Esophagus (tissue), 2 donors: Measurements from ENCODE around the gene C12orf60. TPM values are rescaled to one million over a fixed set of nuclear protein-coding genes. Genes with fewer than 3 reads are reported as not detected.
A peak's percentile ranks its signal among the peaks of the same experiment; 100 is the strongest.
"Not testable (repeated sequence)": the region's sequence is repeated elsewhere in the genome, so short reads cannot be mapped to it uniquely, and the experiment has no call there.

Experiments used
- H3K27ac ChIP-seq, 2 donors: one replicate each; pipeline ENCODE4 v1.5.1; 2013; ENCODE audit warnings: low read depth in 2 of 2, mild to moderate bottlenecking in 2 of 2, inconsistent platforms in 1 of 2, low read length in 1 of 2, moderate library complexity in 1 of 2
- H3K27me3 ChIP-seq, 2 donors: one replicate each; pipeline ENCODE4 v1.6.1; 2013; ENCODE audit warnings: low read length in 2 of 2, control low read depth in 1 of 2, mild to moderate bottlenecking in 1 of 2; ENCODE audit not compliant: insufficient read depth in 2 of 2, control insufficient read depth in 1 of 2
- H3K36me3 ChIP-seq, 2 donors: one replicate each; pipeline ENCODE4 v1.6.1; 2013; ENCODE audit warnings: low read length in 1 of 2; ENCODE audit not compliant: control insufficient read depth in 2 of 2, insufficient read depth in 2 of 2
- H3K4me1 ChIP-seq, 2 donors: one replicate each; pipeline ENCODE4 v1.6.1; 2013; ENCODE audit warnings: low read length in 1 of 2; ENCODE audit not compliant: control insufficient read depth in 2 of 2, insufficient read depth in 2 of 2
- H3K4me3 ChIP-seq, 2 donors: one replicate each; pipeline ENCODE4 v1.5.1; 2013; ENCODE audit warnings: low read length in 2 of 2, mild to moderate bottlenecking in 2 of 2, low read depth in 1 of 2, moderate library complexity in 1 of 2
- H3K9me3 ChIP-seq, 2 donors: one replicate each; pipeline ENCODE4 v1.6.1; 2013; ENCODE audit warnings: mild to moderate bottlenecking in 2 of 2, low read depth in 1 of 2, low read length in 1 of 2, moderate library complexity in 1 of 2; ENCODE audit not compliant: control insufficient read depth in 2 of 2, insufficient read depth in 1 of 2
- WGBS, 2 donors: extraction: QIAGEN DNeasy Blood & Tissue Kit; methylation state at CpG; one replicate each; pipeline ENCODE4 v1.1.7; 2013; 5-methylcytosine and 5-hydroxymethylcytosine counted together
- polyA plus RNA-seq, 2 donors: library from polyadenylated mRNA; stranded (reverse); fragments of 200-250 nt; gene quantifications; one replicate each; pipeline ENCODE4 v1.2.3, GENCODE V29; 2013
- donor health status: healthy with polysubstance abuse.
- donor health status: Bipolar disorder and iron deficiency.

The C12orf60 gene, protein sequence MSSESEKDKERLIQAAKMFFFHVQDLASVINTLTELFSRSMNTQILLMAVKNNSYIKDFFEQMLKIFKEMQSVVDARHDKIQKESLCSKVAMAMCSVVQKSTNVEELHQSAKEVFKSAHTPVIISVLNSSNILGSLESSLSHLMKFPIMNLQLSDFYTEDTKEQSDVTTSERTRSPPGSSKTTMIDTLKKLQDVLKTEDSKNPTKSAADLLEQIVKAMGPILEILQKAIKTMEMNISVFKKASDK
- polyA plus RNA-seq: under 1 TPM; 0.33 to 0.65 TPM

DNA sequence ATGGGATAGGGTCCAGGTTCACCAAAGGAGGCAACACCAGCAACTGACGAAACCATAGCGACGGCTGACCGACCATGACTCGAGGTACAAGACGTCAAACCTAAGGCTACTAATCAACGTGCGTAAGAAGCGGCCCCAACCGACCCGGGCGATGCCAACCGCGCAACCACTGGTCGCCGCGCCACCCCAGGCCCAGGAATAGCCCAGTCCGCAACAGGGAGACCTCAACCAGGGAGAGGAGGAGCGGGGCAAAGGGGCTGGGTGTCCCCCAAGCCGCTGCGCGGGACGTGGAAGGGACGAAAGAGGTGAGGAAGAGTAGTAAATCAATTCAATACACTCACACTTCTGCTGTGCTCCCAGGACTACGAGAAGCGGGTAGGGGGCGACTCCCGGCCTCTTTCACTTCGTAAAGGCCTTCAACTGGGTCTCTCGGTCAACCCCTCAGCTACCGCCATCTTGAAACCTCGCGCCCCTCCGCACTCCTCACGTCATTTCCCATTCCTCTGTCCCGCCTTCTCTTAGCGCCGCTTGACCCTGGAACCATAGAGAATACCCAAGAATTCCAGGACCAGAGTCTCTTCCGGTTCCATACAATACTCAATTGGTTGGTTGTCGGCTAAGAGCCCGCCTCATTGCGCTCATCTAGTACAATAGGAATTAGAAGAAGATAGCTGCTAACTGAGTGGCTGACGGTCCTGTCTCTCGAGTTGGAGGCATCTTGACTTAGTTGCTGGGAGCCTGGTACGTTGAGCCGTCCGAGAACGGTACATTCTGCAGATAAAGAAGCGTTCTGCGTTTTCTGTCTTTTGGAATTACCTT lies at the start of gene C12orf60, which contains the start of gene WBP11:
TSS of gene C12orf60 (plus strand) at position 660 of the 819 bp plus-strand sequence. CDS start 19,266 bp downstream, outside the sequence.
TSS of gene WBP11 (minus strand) at position 468 of the 819 bp plus-strand sequence. CDS start 2,095 bp downstream, outside the sequence.
- H3K4me3 ChIP-seq: peak within 1 kb of the TSS; percentile 82 to 100
- WGBS, 2 donors: 0% methylated on average over 46 to 50 of the region's 50 CpGs
- H3K27me3 ChIP-seq: no peaks in the 10 kb centered on the region

DNA sequence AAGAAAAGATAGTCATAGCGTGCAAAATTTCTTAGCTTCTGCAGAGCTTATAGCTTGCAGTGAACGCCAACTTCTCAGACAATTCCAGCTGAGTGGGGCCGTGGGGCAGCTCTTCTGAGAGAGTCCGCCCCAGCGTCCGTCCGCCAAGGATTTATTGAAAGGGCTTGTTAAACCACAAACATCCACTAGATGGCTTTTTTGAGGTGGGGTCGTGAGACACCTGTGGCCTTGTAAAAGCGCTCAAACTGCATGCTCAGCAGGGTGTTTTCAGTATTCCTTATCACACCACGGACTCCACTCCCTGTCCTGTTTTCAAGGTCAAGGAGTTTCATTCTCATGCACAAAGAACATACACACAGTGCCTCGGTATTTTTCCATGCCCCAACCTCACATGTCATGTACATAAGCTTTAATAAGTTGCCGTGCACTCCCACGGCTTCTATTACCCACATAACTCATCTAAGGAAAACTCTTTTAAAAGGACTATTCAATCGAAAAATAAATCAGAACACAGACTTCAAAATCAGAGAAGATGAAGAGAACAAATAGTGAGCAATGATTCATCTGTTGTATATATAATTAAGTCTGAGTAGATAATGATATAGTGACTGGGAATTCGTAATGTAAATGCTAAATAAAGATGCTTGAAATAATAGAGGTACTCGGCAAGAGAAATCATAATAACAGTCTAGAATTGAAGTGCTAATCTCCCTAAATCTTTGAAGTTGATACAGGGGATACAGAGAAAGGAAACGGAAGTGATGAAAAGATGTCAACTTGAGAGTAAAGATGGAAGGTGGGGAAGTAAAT lies 46.9 kb upstream of the C12orf60 start:
- H3K27ac ChIP-seq: no peak overlapping the region
- H3K9me3 ChIP-seq: no peaks in the 10 kb centered on the region
- H3K4me1 ChIP-seq: peaks cover 0 to 2% of the 10 kb centered on the region in 2 donors
- WGBS, 2 donors: 53 to 57% methylated on average over 17 of the region's 17 CpGs
- no peaks in the 10 kb centered on the region for H3K36me3 ChIP-seq
- H3K4me3 ChIP-seq: no peak overlapping the region
- H3K27me3 ChIP-seq: no peaks in the 10 kb centered on the region

More for the DNA sequence above, at the start of gene C12orf60, which contains the start of gene WBP11:
- no peaks in the 10 kb centered on the region for H3K9me3 ChIP-seq
- H3K36me3 ChIP-seq: peaks cover 2 to 4% of the 10 kb centered on the region in 2 donors
- peak within 1 kb of the TSS; percentile 74 to 97 for H3K27ac ChIP-seq
- H3K4me1 ChIP-seq: no peaks in the 10 kb centered on the region

DNA sequence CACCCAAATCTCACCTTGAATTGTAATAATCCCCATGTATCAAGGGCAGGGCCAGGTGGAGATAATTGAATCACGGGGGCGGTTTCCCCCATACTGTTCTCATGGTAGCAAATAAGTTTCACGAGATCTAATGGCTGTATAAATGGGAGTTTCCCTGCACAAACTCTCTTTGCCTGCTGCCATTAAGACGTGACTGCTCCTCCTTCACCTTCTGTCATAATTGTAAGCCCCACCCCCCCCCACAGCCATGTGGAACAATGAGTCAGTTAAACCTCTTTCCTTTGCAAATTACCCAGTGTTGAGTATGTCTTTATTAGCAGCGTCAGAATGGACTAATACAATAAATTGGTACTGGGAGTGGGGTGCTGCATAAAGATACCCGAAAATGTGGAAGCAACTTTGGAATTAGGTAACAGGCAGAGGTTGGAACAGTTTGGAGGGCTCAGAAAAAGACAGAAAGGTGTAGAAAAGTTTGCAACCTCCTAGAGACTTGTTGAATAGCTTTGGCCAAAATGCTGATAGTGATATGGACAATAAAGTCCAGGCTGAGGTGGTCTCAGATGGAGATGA lies 43.7 kb upstream of the C12orf60 start:
- not testable (repeated sequence) for H3K27me3 ChIP-seq, H3K4me1 ChIP-seq, H3K4me3 ChIP-seq, H3K27ac ChIP-seq, H3K9me3 ChIP-seq, H3K36me3 ChIP-seq
- 85 to 91% methylated on average over 6 of the region's 6 CpGs for WGBS, 2 donors

DNA sequence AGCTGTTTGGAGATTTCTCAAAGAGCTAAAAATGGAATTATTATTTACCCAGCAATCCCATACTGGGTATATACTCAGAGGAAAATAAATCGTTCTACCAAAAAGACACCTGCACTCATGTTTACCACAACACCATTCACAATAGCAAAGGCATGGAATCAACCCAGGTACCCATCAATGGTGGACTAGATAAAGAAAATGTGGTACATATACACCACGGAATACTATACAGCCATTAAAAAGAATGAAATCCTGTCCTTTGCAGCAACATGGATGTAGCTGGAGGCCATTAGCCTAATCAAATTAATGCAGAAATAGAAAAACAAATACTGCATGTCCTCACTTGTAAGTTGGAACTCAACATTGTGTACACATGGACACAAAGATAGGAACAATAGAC lies 38.1 kb upstream of the C12orf60 start:
- no peaks in the 10 kb centered on the region for H3K36me3 ChIP-seq
- H3K4me3 ChIP-seq: no peak overlapping the region
- no peak overlapping the region for H3K27ac ChIP-seq
- WGBS, 2 donors: 93 to 95% methylated on average over 2 of the region's 2 CpGs
- H3K27me3 ChIP-seq: no peaks in the 10 kb centered on the region
- H3K4me1 ChIP-seq: peaks cover 0 to 2% of the 10 kb centered on the region in 2 donors
- no peaks in the 10 kb centered on the region for H3K9me3 ChIP-seq

DNA sequence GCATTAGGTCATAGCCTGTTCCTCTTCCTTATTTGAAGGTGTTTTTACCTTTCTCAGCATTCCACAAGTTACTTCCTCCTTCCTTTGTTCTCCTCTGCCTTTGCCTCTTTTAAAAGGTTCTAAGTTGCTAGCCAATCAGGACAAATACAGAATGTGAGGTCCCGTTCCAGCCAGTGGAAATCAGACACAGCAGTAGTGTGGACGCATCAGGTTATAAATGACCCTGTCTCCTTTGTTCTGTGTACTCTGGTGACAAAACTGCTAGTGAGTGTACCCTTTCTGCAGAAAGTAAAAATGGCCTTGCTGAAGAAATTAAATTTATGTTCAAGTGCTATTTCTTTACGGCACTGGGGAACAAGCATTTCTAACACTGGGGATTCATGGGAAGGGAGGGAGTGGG lies 37.5 kb upstream of the C12orf60 start:
- H3K27ac ChIP-seq: not testable (repeated sequence)

DNA sequence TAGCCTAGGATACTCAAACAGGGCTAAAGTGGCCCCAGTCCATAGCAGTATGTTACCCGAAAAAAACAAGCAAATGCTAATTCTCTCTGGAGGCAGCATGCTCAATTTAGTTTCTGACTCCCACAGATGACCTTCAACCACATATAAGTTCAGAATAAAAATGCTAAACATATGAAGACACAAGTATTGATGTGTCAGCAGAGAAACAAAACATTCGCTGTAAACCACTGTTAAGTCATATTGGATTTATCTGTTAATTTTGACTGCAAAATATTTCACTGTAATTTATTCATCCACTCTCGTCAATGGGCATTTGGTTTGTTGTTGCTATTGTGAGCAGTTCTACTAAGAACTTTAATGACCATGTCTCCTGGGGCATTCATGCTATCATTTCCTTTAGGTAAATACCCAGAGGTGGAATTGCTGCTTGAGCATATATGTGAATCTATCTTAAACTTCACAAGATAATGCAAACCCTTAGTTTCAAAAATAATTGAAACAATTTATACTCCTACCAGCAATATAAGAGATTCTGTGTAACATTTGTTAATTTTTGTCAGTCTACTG lies 36.7 kb upstream of the C12orf60 start:
- Histone ChIP-seq H3K9me3 (no peaks in the 10 kb centered on the region), H3K36me3 (no peaks in the 10 kb centered on the region), H3K27me3 (no peaks in the 10 kb centered on the region), H3K27ac (no peak overlapping the region), H3K4me3 (no peak overlapping the region), H3K4me1 (no peaks in the 10 kb centered on the region)
- WGBS, 2 donors: 88 to 95% methylated on average over 3 of the region's 3 CpGs

More for the DNA sequence above, 37.5 kb upstream of the C12orf60 start:
- not testable (repeated sequence) for H3K27me3 ChIP-seq, H3K36me3 ChIP-seq, H3K4me3 ChIP-seq, H3K4me1 ChIP-seq, H3K9me3 ChIP-seq
- 89% methylated on average over 3 of the region's 3 CpGs for WGBS, 2 donors

DNA sequence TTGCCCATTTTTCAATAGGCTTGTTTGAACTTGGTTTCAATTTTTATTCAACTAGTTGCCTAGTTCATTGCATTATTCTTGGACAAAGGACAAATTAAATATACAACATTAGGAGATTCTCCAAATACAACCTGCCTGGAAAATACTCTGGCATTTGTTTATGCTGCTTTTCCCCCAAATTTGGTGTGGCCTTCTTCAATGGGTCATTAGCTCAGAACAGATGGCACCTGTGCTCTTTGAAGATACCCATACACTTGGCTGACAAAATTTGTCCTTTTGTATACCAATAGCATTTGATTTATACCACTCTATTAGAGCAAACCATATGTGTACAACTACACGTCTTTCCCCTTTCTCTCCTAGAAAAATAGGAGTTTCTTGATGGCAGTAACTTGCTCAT lies 35.9 kb upstream of the C12orf60 start:
- WGBS, 2 donors: 69 to 70% methylated on average over 1 of the region's 1 CpG

DNA sequence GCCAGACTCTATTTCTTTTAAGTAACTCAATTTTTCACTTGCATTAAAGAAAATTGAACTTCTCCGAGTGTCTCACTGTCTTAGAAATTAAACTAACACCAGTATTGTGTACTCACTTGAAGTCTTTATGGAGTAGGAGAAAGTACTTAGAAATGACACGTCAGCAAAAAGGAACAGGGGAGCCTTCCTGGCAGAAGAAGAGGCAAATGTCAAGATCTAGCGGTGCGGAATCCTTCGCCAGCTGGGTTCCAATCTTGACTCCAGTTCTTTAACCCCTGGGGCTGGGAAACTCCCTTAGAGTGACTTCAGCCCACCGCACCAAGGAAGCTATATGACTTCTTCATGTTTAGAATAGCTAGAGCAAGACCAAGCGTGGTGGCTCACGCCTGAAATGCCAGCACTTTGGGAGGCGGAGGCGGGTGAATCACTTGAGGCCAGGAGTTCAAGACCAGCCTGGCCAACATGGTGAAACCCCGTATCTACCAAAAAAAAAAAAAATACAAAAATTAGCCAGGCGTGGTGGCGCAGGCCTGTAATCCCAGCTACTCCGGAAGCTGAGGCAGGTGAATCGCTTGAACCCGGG lies 34.6 kb upstream of the C12orf60 start:
- H3K9me3 ChIP-seq: no peaks in the 10 kb centered on the region
- WGBS, 2 donors: 22 to 32% methylated on average over 14 to 16 of the region's 16 CpGs
- peak overlapping the region; percentile 97 to 99 for H3K27ac ChIP-seq
- H3K27me3 ChIP-seq: no peaks in the 10 kb centered on the region
- H3K4me1 ChIP-seq: no peaks in the 10 kb centered on the region
- H3K4me3 ChIP-seq: peak overlapping the region; percentile 83
- H3K36me3 ChIP-seq: no peaks in the 10 kb centered on the region

More for the DNA sequence above, 35.9 kb upstream of the C12orf60 start:
- H3K36me3 ChIP-seq: no peaks in the 10 kb centered on the region
- no peak overlapping the region for H3K27ac ChIP-seq
- no peaks in the 10 kb centered on the region for H3K9me3 ChIP-seq
- no peaks in the 10 kb centered on the region for H3K4me1 ChIP-seq
- peak overlapping the region in 1 of 2 donors; percentile 37 for H3K4me3 ChIP-seq
- no peaks in the 10 kb centered on the region for H3K27me3 ChIP-seq
